SK-N-MC (cell line): ENCODE measurements around the gene MEGF9.
A peak's percentile ranks its signal among the peaks of the same experiment; 100 is the strongest.

Source experiments
- DNase-seq: peaks from one replicate; pipeline ENCODE4 v3.0.0-alpha.2; 2011; ENCODE audit warnings: low read depth, low spot score
- H3K27ac ChIP-seq: fragments of 200-600 bp; sonication (generic); 2 replicates; pipeline ENCODE4 v1.5.1; 2016; ENCODE audit warnings: mixed run types
- H3K36me3 ChIP-seq: fragments of 200-600 bp; sonication (generic); 2 replicates; pipeline ENCODE4 v1.6.1; 2017; ENCODE audit warnings: antibody characterized with exemption, low read length, mixed read lengths; ENCODE audit not compliant: insufficient read depth
- H3K4me3 ChIP-seq: fragments of 200-600 bp; sonication (generic); 2 replicates; pipeline ENCODE4 v1.5.1; 2016
- H3K9ac ChIP-seq: fragments of 200-600 bp; sonication (generic); 2 replicates; pipeline ENCODE4 v1.8.0; 2017; ENCODE audit warnings: mixed run types, mixed read lengths; ENCODE audit not compliant: insufficient read length
- H3K9me3 ChIP-seq: fragments of 200-600 bp; sonication (generic); 2 replicates; pipeline ENCODE4 v1.6.1; 2017; ENCODE audit warnings: low read depth, mild to moderate bottlenecking, antibody characterized with exemption, low read length, moderate library complexity, mixed read lengths
- EZH2 ChIP-seq: fragments of 200-600 bp; sonication (generic); IDR thresholded peaks from one replicate; pipeline ENCODE4 v1.6.1; 2017; ENCODE audit warnings: antibody characterized with exemption
- FOXP2 ChIP-seq: optimal IDR thresholded peaks from 2 replicates; pipeline ENCODE3; 2011; ENCODE audit warnings: mild to moderate bottlenecking, moderate library complexity; ENCODE audit not compliant: insufficient read depth; ENCODE audit errors: extremely low read length, control extremely low read depth
- POLR2AphosphoS5 ChIP-seq: IDR thresholded peaks from 2 replicates; pipeline ENCODE4 v1.6.1; 2012; ENCODE audit warnings: mild to moderate bottlenecking, low read depth, low read length, borderline replicate concordance

MEGF9 gene

DNA sequence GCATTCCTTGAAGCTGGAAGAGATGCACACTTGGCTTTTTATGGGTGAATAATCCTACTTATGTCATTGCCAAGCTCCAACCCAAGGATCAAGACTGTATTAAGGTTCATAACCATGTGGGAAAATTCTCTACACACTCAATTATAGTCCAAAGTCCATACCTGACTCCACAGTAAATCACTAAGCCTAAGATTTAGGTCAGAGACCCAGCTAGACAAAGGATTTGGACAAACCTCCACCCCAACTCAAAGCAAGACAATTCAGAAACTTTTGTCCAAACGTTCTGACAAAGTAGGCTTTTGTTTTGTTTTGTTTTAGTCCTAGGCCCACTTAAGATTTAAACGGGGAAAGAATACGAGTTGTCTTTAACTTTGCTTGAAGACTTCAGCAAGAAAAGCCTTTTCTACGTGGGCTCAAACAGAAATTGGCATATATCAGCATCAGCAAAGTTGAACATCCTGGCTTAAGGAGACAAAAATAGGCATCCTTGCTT lies 1.7 kb downstream of the MEGF9 start:
- Histone ChIP-seq H3K9ac (peak overlapping the region; percentile 81), H3K36me3 (no peaks in the 10 kb centered on the region), H3K4me3 (peak overlapping the region; percentile 79), H3K9me3 (no peaks in the 10 kb centered on the region), H3K27ac (peak overlapping the region; percentile 23; the same call in 1 of the 2 replicates)
- DNase-seq = no peak
- no peak for TF ChIP-seq POLR2AphosphoS5

DNA sequence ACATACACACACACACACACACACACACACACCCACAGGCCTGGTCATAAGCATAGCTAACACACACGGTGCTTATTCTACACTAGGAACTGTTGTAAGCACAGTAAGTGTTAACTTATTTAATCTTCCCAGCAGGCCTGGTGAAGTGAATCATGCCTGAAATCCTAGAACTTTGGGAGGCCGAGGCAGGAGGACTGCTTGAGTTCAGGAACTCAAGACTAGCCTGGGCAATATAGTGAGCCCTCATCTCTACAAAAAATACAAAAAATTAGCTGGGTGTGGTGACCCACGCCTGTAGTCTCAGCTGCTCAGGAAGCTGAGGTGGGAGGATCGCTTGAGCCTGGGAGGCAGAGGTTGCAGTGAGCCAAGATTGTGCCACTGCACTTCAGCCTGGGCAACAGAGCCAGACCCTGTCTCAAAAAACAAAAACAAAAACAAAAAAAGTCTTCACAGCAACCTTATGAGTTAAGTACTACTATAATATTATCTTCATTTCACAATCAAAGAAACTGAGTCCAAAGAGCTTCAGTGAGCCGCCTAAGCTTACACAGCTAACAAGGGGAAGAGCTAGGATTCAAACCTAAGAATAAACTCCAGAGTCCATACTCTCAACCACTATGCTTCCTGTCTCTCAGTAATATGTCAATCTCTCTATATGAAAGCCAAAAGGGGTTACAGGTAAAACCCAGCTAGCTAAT lies 2.3 kb downstream of the MEGF9 start:
- no peak for DNase-seq
- peak overlapping the region; percentile 81 for H3K9ac ChIP-seq
- H3K9me3 ChIP-seq = no peaks in the 10 kb centered on the region
- H3K4me3 ChIP-seq = peak overlapping the region; percentile 79
- peak overlapping the region; percentile 58 for H3K27ac ChIP-seq
- TF ChIP-seq EZH2 (no peak), FOXP2 (no peak), POLR2AphosphoS5 (no peak)
- no peaks in the 10 kb centered on the region for H3K36me3 ChIP-seq

DNA sequence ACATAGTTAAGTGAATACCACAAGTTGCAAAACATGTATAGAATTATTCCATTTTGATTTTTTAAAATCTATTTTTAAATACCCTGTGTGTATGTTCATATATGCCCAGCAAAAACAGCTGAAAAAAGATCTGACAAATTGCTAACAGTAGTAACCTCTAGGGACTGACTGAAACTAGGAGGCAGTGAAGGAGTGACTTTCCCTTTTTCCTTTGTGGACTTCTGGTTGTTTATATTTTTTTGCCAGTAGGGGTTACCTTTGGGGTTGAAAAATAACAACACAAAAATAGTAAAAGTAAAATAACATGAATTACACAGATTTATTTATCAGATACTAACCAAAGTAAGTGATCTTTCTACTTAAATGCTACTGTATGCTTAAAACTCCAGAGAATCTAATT lies 2.9 kb downstream of the MEGF9 start:
- no peaks in the 10 kb centered on the region for H3K36me3 ChIP-seq
- DNase-seq = no peak
- H3K27ac ChIP-seq = peak overlapping the region; percentile 58
- H3K9me3 ChIP-seq = no peaks in the 10 kb centered on the region
- TF ChIP-seq EZH2 = no peak
- no peak for TF ChIP-seq FOXP2
- TF ChIP-seq POLR2AphosphoS5 = no peak
- H3K4me3 ChIP-seq = peak overlapping the region; percentile 79
- H3K9ac ChIP-seq = peak overlapping the region; percentile 37

DNA sequence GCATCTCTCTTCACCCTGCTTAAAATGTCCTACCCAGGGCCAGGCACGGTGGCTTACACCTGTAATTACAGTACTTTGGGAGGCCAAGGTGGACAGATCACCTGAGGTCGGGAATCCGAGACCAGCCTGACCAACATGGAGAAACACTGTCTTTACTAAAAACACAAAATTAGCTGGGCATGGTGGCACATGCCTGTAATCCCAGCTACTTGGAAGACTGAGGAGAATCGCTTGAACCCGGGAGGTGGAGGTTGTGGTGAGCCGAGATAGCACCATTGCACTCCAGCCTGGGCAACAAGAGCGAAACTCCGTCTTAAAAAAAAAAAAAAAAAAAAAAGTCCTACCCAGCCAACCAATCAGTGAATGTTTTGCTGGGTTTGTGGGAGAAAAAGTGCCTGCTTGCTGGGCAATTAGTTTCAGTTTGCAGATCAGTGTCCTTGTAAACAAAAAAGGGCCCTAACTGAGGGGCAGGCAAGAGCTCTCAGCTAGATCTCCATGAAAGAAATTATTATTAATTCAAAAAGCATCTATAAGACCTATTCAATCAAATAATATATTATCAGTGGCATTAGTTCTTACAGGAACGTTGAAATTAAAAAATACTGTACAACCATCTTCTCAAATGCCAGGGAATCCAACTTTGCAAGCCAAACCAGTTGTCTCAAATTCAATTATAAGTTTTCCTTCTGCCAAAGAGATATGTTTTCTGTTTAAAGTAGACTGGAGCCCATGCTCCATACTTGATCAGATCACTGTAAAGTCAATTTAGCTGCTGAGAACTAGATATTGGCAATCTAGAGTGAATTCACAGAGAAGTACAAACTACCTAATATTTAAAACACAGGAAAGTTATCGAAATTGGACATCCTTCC lies 3.9 kb downstream of the MEGF9 start:
- H3K9ac ChIP-seq = peak overlapping the region; percentile 37
- DNase-seq = no peak
- H3K36me3 ChIP-seq = no peaks in the 10 kb centered on the region
- no peak for TF ChIP-seq EZH2
- no peak for TF ChIP-seq FOXP2
- TF ChIP-seq POLR2AphosphoS5 = peak; percentile 26; the same call in 1 of the 2 replicates
- peak overlapping the region; percentile 58 for H3K27ac ChIP-seq
- no peaks in the 10 kb centered on the region for H3K9me3 ChIP-seq
- H3K4me3 ChIP-seq = peak overlapping the region; percentile 79

DNA sequence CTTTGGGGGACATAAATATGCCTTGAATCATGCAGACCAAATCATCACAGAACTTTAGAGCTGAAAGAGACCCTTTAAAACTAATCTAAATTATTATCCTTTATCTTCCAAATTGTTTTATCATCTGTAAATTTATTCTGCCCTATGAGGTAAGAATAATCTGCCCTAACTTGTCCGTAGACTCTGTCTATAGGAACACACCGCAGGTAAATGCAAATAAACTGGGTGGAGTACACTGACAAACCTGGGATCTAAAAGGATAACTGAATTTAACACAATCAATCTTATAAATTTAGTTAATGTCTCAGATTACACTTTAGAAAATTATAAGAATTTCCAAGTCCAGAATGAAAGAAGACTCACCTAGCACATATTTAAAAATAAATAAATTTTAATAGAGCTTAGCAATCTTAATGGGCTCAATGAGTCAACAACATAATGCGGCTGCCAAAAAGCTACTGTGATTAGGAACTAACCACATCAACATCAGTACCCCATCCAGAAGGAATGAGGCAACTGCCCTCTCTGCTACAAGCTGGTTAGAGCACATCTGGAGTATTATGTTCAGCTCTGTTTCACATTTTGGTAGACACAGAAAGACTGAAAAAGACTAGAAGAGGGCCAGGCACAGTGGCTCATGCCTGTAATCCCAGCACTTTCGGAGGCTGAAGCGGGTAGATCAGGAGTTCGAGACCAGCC lies 5.6 kb downstream of the MEGF9 start:
- Histone ChIP-seq H3K27ac (no peak overlapping the region), H3K4me3 (no peak overlapping the region), H3K36me3 (no peaks in the 10 kb centered on the region; the same call in 1 of the 2 replicates), H3K9me3 (no peaks in the 10 kb centered on the region), H3K9ac (no peak overlapping the region)
- DNase-seq = no peak
- TF ChIP-seq FOXP2 (no peak), EZH2 (no peak), POLR2AphosphoS5 (no peak)

DNA sequence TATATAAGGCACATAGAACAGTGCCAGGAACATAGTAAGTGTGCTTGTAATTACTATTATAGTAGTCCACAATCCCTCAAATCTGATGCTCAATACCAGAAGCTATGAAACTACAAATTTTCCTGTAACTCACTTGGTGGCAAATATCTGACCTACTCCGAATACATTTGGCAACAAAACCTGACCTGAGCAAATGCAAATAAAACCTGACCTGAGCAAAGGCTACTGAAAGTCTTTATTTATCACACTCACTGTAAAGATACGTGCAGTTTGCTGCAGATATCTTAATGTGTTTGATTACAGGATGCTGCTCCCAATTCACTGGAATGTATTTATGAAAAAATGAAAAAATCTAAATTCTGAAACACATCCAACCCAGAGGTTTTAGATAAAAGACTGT lies 7.1 kb downstream of the MEGF9 start:
- Histone ChIP-seq H3K9ac (no peak overlapping the region), H3K9me3 (no peaks in the 10 kb centered on the region), H3K27ac (peak overlapping the region; percentile 93), H3K4me3 (no peak overlapping the region), H3K36me3 (no peaks in the 10 kb centered on the region; the same call in 1 of the 2 replicates)
- DNase-seq = no peak
- TF ChIP-seq EZH2 (no peak), FOXP2 (no peak), POLR2AphosphoS5 (no peak)

DNA sequence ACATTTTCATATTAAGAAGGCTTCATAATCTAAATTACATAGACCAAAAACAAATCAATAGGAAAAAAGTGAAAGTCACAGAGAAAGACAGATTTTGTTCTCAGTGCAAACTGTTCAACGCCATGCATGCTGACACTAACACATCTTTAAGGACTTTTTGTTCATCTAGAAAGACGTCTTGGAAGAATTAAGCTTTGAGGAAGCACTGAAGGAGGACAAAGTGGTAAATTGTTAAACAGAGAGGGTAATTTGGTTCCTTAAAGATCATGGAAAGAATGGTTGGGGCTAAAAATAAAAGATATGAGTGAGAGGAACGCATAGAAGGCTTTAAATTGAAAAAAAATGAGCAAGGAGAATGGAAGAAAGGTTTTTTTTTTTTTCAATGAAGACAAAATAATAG lies 9.1 kb downstream of the MEGF9 start:
- DNase-seq = no peak
- Histone ChIP-seq H3K4me3 (peak overlapping the region; percentile 45; the same call in 1 of the 2 replicates), H3K27ac (peak overlapping the region; percentile 93), H3K9ac (peak overlapping the region; percentile 49), H3K36me3 (no peaks in the 10 kb centered on the region; the same call in 1 of the 2 replicates), H3K9me3 (no peaks in the 10 kb centered on the region)
- TF ChIP-seq FOXP2 (no peak), POLR2AphosphoS5 (no peak), EZH2 (no peak)

DNA sequence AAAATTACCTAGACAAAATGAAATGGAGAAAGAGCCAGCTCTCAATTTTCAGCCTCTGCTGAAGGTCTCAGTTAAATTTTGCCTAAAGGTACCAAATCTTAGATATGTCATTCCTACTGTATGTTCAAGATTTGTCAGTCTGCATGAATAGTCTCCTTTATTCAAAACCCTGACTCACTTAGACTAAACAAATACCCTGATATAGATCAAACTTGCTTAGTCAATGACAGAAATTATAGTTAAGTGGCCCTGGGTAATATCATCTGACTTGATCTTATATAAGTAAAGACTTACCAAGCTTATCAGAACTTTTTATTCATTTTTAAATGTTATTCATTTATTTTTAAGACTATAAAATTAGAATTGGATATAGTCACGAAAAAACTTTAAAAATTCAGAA lies 12.2 kb downstream of the MEGF9 start:
- Histone ChIP-seq H3K4me3 (no peak overlapping the region), H3K27ac (no peak overlapping the region), H3K9me3 (no peaks in the 10 kb centered on the region), H3K36me3 (no peaks in the 10 kb centered on the region; the same call in 1 of the 2 replicates), H3K9ac (no peak overlapping the region)
- no peak for TF ChIP-seq EZH2
- TF ChIP-seq POLR2AphosphoS5 = no peak
- no peak for TF ChIP-seq FOXP2
- DNase-seq = no peak
